Adipocyte (in vitro differentiated cells): ENCODE measurements around the gene RAB17.

Source experiments
- DNase-seq: peaks from one replicate; pipeline ENCODE4 v3.0.0-alpha.2; 2015; ENCODE audit warnings: low read depth
- H3K27me3 ChIP-seq: replicated peaks from 2 replicates; pipeline ENCODE4 v1.7.0; 2013; ENCODE audit warnings: mild to moderate bottlenecking, low read length, moderate library complexity; ENCODE audit not compliant: control insufficient read depth, insufficient read depth
- H3K36me3 ChIP-seq: 2 replicates; pipeline ENCODE4 v1.7.0; 2013; ENCODE audit warnings: low read length, mild to moderate bottlenecking, moderate library complexity; ENCODE audit not compliant: control insufficient read depth, insufficient read depth, severe bottlenecking
- H3K4me1 ChIP-seq: 2 replicates; pipeline ENCODE4 v1.7.0; 2013; ENCODE audit warnings: mild to moderate bottlenecking, low read length, moderate library complexity; ENCODE audit not compliant: control insufficient read depth, insufficient read depth
- H3K4me3 ChIP-seq: 2 replicates; pipeline ENCODE4 v1.7.0; 2013; ENCODE audit warnings: mild to moderate bottlenecking, low read length, moderate library complexity
- H3K9ac ChIP-seq: 2 replicates; pipeline ENCODE4 v1.7.0; 2013; ENCODE audit warnings: mild to moderate bottlenecking, low read length, moderate library complexity
- H3K9me3 ChIP-seq: 2 replicates; pipeline ENCODE4 v1.7.0; 2013; ENCODE audit warnings: mild to moderate bottlenecking, low read length, moderate library complexity; ENCODE audit not compliant: control insufficient read depth

The RAB17 gene

DNA sequence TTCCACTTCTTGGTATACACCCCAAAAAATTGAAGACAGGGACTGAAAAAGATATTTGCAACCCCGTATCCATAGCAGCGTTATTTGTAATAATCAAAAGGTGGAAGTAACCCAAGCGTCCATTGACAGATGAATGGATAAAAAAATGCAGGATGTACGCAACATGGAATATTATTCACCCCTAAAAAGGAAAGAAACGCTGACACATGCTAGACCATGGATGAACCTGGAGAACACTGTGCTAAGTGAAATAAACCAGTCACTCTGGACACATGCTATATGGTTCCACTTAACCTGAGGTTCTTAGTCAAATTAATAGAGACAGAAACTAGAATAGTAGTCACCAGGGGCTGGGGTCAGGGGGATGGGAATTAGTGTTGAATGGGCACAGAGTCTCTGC is 62.8 kb downstream of the RAB17 start:
- Histone ChIP-seq H3K4me3 (no peak overlapping the region), H3K36me3 (no peaks in the 10 kb centered on the region), H3K9me3 (no peaks in the 10 kb centered on the region), H3K4me1 (no peaks in the 10 kb centered on the region), H3K27me3 (no peaks in the 10 kb centered on the region), H3K9ac (no peak overlapping the region)
- DNase-seq: no peak

DNA sequence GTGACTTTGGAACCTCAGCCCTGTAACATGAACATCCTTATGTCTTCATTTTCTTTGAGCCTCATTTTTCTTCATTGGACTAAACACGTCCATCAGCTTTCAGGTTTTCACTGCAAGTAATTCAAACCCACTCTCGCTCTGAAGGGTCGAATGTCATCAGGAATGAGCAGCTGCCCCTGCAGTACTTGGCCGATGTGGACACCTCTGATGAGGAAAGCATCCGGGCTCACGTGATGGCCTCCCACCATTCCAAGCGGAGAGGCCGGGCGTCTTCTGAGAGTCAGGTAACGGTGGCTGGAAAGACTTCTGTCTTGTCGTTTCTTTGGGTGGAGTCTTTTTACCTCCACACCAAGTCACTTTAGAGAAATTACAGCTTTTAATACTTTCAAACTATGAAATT is 63.3 kb downstream of the RAB17 start:
- H3K36me3 ChIP-seq: no peaks in the 10 kb centered on the region
- H3K27me3 ChIP-seq: no peaks in the 10 kb centered on the region
- no peak for DNase-seq
- no peak overlapping the region for H3K4me3 ChIP-seq
- H3K9me3 ChIP-seq: no peaks in the 10 kb centered on the region
- H3K9ac ChIP-seq: no peak overlapping the region
- no peaks in the 10 kb centered on the region for H3K4me1 ChIP-seq

DNA sequence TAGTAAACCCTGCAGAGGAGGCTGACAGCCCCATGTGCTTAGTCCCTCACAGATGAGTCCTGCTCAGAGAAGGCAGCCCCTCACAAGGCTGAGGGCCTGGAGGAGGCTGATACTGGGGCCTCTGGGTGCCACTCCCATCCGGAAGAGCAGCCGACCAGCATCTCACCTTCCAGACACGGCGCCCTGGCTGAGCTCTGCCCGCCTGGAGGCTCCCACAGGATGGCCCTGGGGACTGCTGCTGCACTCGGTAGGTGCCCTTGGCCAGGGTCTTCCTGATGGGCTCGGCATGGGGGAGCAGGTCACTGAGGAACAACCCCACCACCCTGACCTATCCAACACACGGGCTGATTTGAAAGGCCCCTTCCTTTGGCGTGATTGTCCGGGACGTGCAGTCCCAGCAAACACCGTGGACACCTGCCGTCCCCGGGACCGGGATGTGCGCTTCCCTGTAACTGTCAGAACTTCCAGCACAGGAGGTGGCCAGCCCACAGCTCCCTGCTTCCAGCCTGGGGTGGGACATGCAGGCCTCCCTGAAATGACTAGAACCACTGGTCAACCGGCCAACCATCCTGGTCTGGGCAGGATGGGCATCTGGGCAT is 64.9 kb downstream of the RAB17 start:
- Histone ChIP-seq H3K36me3 (no peaks in the 10 kb centered on the region), H3K9me3 (no peaks in the 10 kb centered on the region), H3K9ac (no peak overlapping the region), H3K27me3 (no peaks in the 10 kb centered on the region), H3K4me1 (no peaks in the 10 kb centered on the region), H3K4me3 (no peak overlapping the region)
- DNase-seq: no peak

DNA sequence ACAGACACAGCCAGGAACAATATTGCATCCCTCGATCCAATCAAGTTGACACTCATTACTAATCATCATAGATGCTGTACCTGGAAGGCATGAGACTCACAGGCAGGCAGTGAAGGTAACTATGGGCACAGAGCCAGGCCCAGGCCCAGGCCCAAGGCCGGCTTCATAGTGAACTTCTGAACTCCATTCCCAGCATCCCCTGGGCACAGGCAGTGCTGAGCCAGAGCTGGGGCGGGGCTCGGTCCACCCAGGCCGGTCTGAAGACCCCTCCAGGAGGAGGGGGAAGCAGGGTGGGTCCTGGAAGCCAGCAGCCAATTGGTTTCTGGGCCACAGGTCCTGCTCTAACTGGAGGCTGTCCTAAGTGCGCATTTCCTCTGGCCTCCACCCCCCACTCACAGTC is 65.9 kb downstream of the RAB17 start:
- H3K4me3 ChIP-seq: no peak overlapping the region
- H3K27me3 ChIP-seq: no peaks in the 10 kb centered on the region
- H3K36me3 ChIP-seq: no peaks in the 10 kb centered on the region
- H3K9ac ChIP-seq: no peak overlapping the region
- no peaks in the 10 kb centered on the region for H3K9me3 ChIP-seq
- DNase-seq: no peak
- H3K4me1 ChIP-seq: no peaks in the 10 kb centered on the region
